Mesenchymal stem cell (in vitro differentiated cells and primary cell): ENCODE measurements around the gene C1QC.

ENCODE experiments used
- DNase-seq: peaks from one replicate; pipeline ENCODE4 v3.0.0-alpha.2; 2013
- H2AFZ ChIP-seq: one replicate; pipeline ENCODE4 v1.6.1; 2013; ENCODE audit warnings: low read depth, mild to moderate bottlenecking, control low read depth, inconsistent platforms, low read length, moderate library complexity
- H2AK5ac ChIP-seq: 2 replicates; pipeline ENCODE4 v1.6.1; 2013; ENCODE audit warnings: low read length, moderate library complexity, mild to moderate bottlenecking, inconsistent platforms; ENCODE audit not compliant: severe bottlenecking
- H2BK120ac ChIP-seq: one replicate; pipeline ENCODE4 v1.6.1; 2013; ENCODE audit warnings: low read depth, mild to moderate bottlenecking, inconsistent platforms, low read length, moderate library complexity
- H2BK12ac ChIP-seq, 2 experiments: one replicate each; pipeline ENCODE4 v1.6.1; 2013; ENCODE audit warnings: inconsistent platforms in 2 of 2, low read length in 2 of 2, mild to moderate bottlenecking in 2 of 2, moderate library complexity in 2 of 2, control low read depth in 1 of 2
- H2BK15ac ChIP-seq: one replicate; pipeline ENCODE4 v1.6.1; 2013; ENCODE audit warnings: mild to moderate bottlenecking, low read depth, inconsistent platforms; ENCODE audit not compliant: poor library complexity, severe bottlenecking
- H2BK5ac ChIP-seq: 2 replicates; pipeline ENCODE4 v1.6.1; 2013; ENCODE audit warnings: low read depth, mild to moderate bottlenecking, low read length, control low read depth, inconsistent platforms; ENCODE audit not compliant: poor library complexity, severe bottlenecking
- H3K14ac ChIP-seq, 2 experiments: one replicate each; pipeline ENCODE4 v1.6.1; 2013; ENCODE audit warnings: inconsistent platforms in 2 of 2, low read length in 2 of 2, control low read depth in 1 of 2, mild to moderate bottlenecking in 1 of 2, moderate library complexity in 1 of 2
- H3K18ac ChIP-seq, 2 experiments: one replicate each; pipeline ENCODE4 v1.6.1; 2013; ENCODE audit warnings: inconsistent platforms in 2 of 2, low read length in 2 of 2, control low read depth in 1 of 2, low read depth in 1 of 2, mild to moderate bottlenecking in 1 of 2
- H3K23ac ChIP-seq, 2 experiments: one replicate each; pipeline ENCODE4 v1.6.1; 2013; ENCODE audit warnings: inconsistent platforms in 2 of 2, low read length in 2 of 2, mild to moderate bottlenecking in 2 of 2, moderate library complexity in 2 of 2, control low read depth in 1 of 2
- H3K27ac ChIP-seq: 2 replicates; pipeline ENCODE4 v1.5.1; 2013; ENCODE audit warnings: mild to moderate bottlenecking, moderate library complexity, low read length, control low read depth, inconsistent platforms; ENCODE audit not compliant: poor library complexity, severe bottlenecking
- H3K27me3 ChIP-seq, 2 experiments: 2 replicates each; pipeline versions ENCODE4 v1.6.1 to v1.7.0; 2013; ENCODE audit warnings: low read length in 2 of 2, mild to moderate bottlenecking in 2 of 2, moderate library complexity in 2 of 2, control low read depth in 1 of 2, inconsistent platforms in 1 of 2; ENCODE audit not compliant: control insufficient read depth in 1 of 2, insufficient read depth in 1 of 2
- H3K36me3 ChIP-seq, 2 experiments: 2 replicates each; pipeline versions ENCODE4 v1.6.1 to v1.7.0; 2013; ENCODE audit warnings: low read length in 2 of 2, control low read depth in 1 of 2, inconsistent platforms in 1 of 2, low read depth in 1 of 2, mild to moderate bottlenecking in 1 of 2; ENCODE audit not compliant: insufficient read depth in 2 of 2, control insufficient read depth in 1 of 2
- H3K4ac ChIP-seq, 2 experiments: one replicate each; pipeline ENCODE4 v1.6.1; 2013; ENCODE audit warnings: inconsistent platforms in 2 of 2, low read length in 2 of 2, mild to moderate bottlenecking in 2 of 2, moderate library complexity in 2 of 2, control low read depth in 1 of 2, low read depth in 1 of 2
- H3K4me1 ChIP-seq: 2 replicates; pipeline ENCODE4 v1.6.1; 2013; ENCODE audit warnings: low read depth, low read length, control low read depth; ENCODE audit not compliant: control insufficient read depth, insufficient read depth
- H3K4me2 ChIP-seq: 2 replicates; pipeline ENCODE4 v1.6.1; 2013; ENCODE audit warnings: low read length, mild to moderate bottlenecking, inconsistent platforms; ENCODE audit not compliant: poor library complexity, severe bottlenecking
- H3K4me3 ChIP-seq, 2 experiments: 2 replicates each; pipeline versions ENCODE4 v1.5.1 to v1.7.0; 2013; ENCODE audit warnings: low read length in 2 of 2, mild to moderate bottlenecking in 2 of 2, control low read depth in 1 of 2, low read depth in 1 of 2; ENCODE audit not compliant: insufficient read depth in 1 of 2
- H3K79me1 ChIP-seq: replicated peaks from 2 replicates; pipeline ENCODE4 v1.6.1; 2013; ENCODE audit warnings: mild to moderate bottlenecking, control low read depth, low read length, inconsistent platforms; ENCODE audit not compliant: poor library complexity, severe bottlenecking
- H3K9ac ChIP-seq: 2 replicates; pipeline ENCODE4 v1.7.0; 2013; ENCODE audit warnings: mild to moderate bottlenecking, low read length, moderate library complexity
- H3K9me3 ChIP-seq: 2 replicates; pipeline ENCODE4 v1.7.0; 2013; ENCODE audit warnings: mild to moderate bottlenecking, low read length; ENCODE audit not compliant: control insufficient read depth
- H4K8ac ChIP-seq: one replicate; pipeline ENCODE4 v1.6.1; 2013; ENCODE audit warnings: inconsistent platforms, mild to moderate bottlenecking, low read length, moderate library complexity
- H4K91ac ChIP-seq: one replicate; pipeline ENCODE4 v1.6.1; 2013; ENCODE audit warnings: mild to moderate bottlenecking, low read length, inconsistent platforms
- WGBS: methylation state at CpG from one replicate; pipeline ENCODE4 v1.1.7; 2013; ENCODE audit warnings: mixed read lengths; 5-methylcytosine and 5-hydroxymethylcytosine counted together

C1QC gene

GRCh38 chr1:22629886-22630285 is 13.5 kb upstream of the C1QC start:
- Histone ChIP-seq H3K27me3 (peaks cover 76 to 92% of the 10 kb centered on the region in 2 experiments), H3K4me3 (no peak overlapping the region), H3K14ac (no peak overlapping the region), H3K4ac (no peak overlapping the region), H3K36me3 (no peaks in the 10 kb centered on the region), H2AK5ac (no peak overlapping the region), H3K79me1 (no peaks in the 10 kb centered on the region), H2BK15ac (no peak overlapping the region), H2BK5ac (no peak overlapping the region), H3K4me1 (no peaks in the 10 kb centered on the region), H3K9ac (no peak overlapping the region), H2AFZ (no peak overlapping the region), H3K9me3 (no peaks in the 10 kb centered on the region), H2BK12ac (no peak overlapping the region), H4K8ac (no peak overlapping the region), H2BK120ac (no peak overlapping the region), H4K91ac (no peak overlapping the region), H3K27ac (no peak overlapping the region), H3K18ac (no peak overlapping the region), H3K23ac (no peak overlapping the region), H3K4me2 (no peak overlapping the region)
- 30% methylated on average over 2 of the region's 2 CpGs for WGBS
- no peak for DNase-seq

GRCh38 chr1:22633697-22634463 is 9.6 kb upstream of the C1QC start:
- no peak overlapping the region for H4K91ac ChIP-seq
- no peak overlapping the region for H2AK5ac ChIP-seq
- no peak overlapping the region for H4K8ac ChIP-seq
- no peak for DNase-seq
- peaks cover 66 to 85% of the 10 kb centered on the region in 2 experiments for H3K27me3 ChIP-seq
- H2BK15ac ChIP-seq: no peak overlapping the region
- H3K27ac ChIP-seq: no peak overlapping the region
- H3K4me2 ChIP-seq: no peak overlapping the region
- 91% methylated on average over 10 of the region's 10 CpGs for WGBS
- no peak overlapping the region for H3K4me3 ChIP-seq
- no peak overlapping the region for H3K9ac ChIP-seq
- no peak overlapping the region for H2AFZ ChIP-seq
- no peak overlapping the region for H2BK120ac ChIP-seq
- no peak overlapping the region for H3K14ac ChIP-seq
- H3K36me3 ChIP-seq: no peaks in the 10 kb centered on the region
- no peak overlapping the region for H3K23ac ChIP-seq
- no peaks in the 10 kb centered on the region for H3K9me3 ChIP-seq
- H3K79me1 ChIP-seq: no peaks in the 10 kb centered on the region
- H3K18ac ChIP-seq: no peak overlapping the region
- no peak overlapping the region for H2BK12ac ChIP-seq
- H2BK5ac ChIP-seq: no peak overlapping the region
- no peak overlapping the region for H3K4ac ChIP-seq
- H3K4me1 ChIP-seq: no peaks in the 10 kb centered on the region

GRCh38 chr1:22635436-22635835 is 8.0 kb upstream of the C1QC start:
- Histone ChIP-seq H2BK5ac (no peak overlapping the region), H3K4me3 (no peak overlapping the region), H3K79me1 (no peaks in the 10 kb centered on the region), H3K27me3 (peaks cover 50 to 74% of the 10 kb centered on the region in 2 experiments), H2AK5ac (no peak overlapping the region), H3K9ac (no peak overlapping the region), H3K4ac (no peak overlapping the region), H3K23ac (no peak overlapping the region), H4K8ac (no peak overlapping the region), H2AFZ (no peak overlapping the region), H2BK120ac (no peak overlapping the region), H3K18ac (no peak overlapping the region), H3K27ac (no peak overlapping the region), H2BK15ac (no peak overlapping the region), H3K9me3 (no peaks in the 10 kb centered on the region), H3K14ac (no peak overlapping the region), H3K4me2 (no peak overlapping the region), H3K36me3 (no peaks in the 10 kb centered on the region), H4K91ac (no peak overlapping the region), H3K4me1 (no peaks in the 10 kb centered on the region), H2BK12ac (no peak overlapping the region)
- 67% methylated on average over 4 of the region's 7 CpGs for WGBS
- DNase-seq: no peak

GRCh38 chr1:22636353-22636752 is 7.1 kb upstream of the C1QC start, which contains the start of gene C1QA:
TSS of gene C1QA (plus strand) at chr1:22636628. CDS start at chr1:22637617, 989 bp downstream.
- Histone ChIP-seq H3K9ac (no peak within 1 kb of the TSS), H3K4ac (no peak within 1 kb of the TSS), H3K18ac (no peak within 1 kb of the TSS), H3K79me1 (no peaks in the 10 kb centered on the region), H3K27ac (no peak within 1 kb of the TSS), H3K36me3 (no peaks in the 10 kb centered on the region), H4K8ac (no peak within 1 kb of the TSS), H2AFZ (no peak within 1 kb of the TSS), H3K4me2 (no peak within 1 kb of the TSS), H4K91ac (no peak within 1 kb of the TSS), H2AK5ac (no peak within 1 kb of the TSS), H3K23ac (no peak within 1 kb of the TSS), H2BK12ac (no peak within 1 kb of the TSS), H3K4me1 (no peaks in the 10 kb centered on the region), H3K14ac (no peak within 1 kb of the TSS), H2BK15ac (no peak within 1 kb of the TSS), H3K27me3 (peaks cover 46 to 73% of the 10 kb centered on the region in 2 experiments), H3K4me3 (peak within 1 kb of the TSS in 1 of 2 experiments; percentile 4), H2BK5ac (no peak within 1 kb of the TSS), H2BK120ac (no peak within 1 kb of the TSS), H3K9me3 (no peaks in the 10 kb centered on the region)
- 79% methylated on average over 5 of the region's 5 CpGs for WGBS
- DNase-seq: no peak
